GM19468 (cell line): ENCODE measurements around the gene ACO1.

ENCODE experiments used
- ATAC-seq: cut with Tn5 transposase; IDR thresholded peaks from one replicate; pipeline ENCODE4 v1.9.1; 2021; ENCODE audit warnings: mild to moderate bottlenecking, moderate library complexity, moderate number of reproducible peaks; ENCODE audit not compliant: unreplicated experiment; ENCODE audit errors: extremely low read depth

The ACO1 gene

GRCh38 chr9:32413424-32413823 lies 29.0 kb downstream of the ACO1 start:
- ATAC-seq = no peak

GRCh38 chr9:32414856-32415255 lies 30.4 kb downstream of the ACO1 start:
- no peak for ATAC-seq

- ATAC-seq = no peak
Observed at GRCh38 chr9:32419921-32420320, 35.5 kb downstream of the ACO1 start.

GRCh38 chr9:32422237-32422806 lies 37.9 kb downstream of the ACO1 start:
- no peak for ATAC-seq

- no peak for ATAC-seq
Observed at GRCh38 chr9:32423371-32423770, 38.9 kb downstream of the ACO1 start.

GRCh38 chr9:32424616-32425015 lies 40.2 kb downstream of the ACO1 start:
- no peak for ATAC-seq

GRCh38 chr9:32426278-32426939 lies 42.0 kb downstream of the ACO1 start:
- ATAC-seq = peak; percentile 26

GRCh38 chr9:32427111-32427873 lies 42.8 kb downstream of the ACO1 start:
- no peak for ATAC-seq

- ATAC-seq = no peak
Observed at GRCh38 chr9:32430720-32431119, 46.3 kb downstream of the ACO1 start.

GRCh38 chr9:32431196-32431595 lies 46.8 kb downstream of the ACO1 start:
- ATAC-seq = no peak

- no peak for ATAC-seq
Observed at GRCh38 chr9:32431940-32432555, 47.6 kb downstream of the ACO1 start.

GRCh38 chr9:32434892-32435291 lies 50.4 kb downstream of the ACO1 start:
- no peak for ATAC-seq

- no peak for ATAC-seq
Observed at GRCh38 chr9:32441678-32442077, 57.2 kb downstream of the ACO1 start.

GRCh38 chr9:32442433-32442832 lies 58.0 kb downstream of the ACO1 start:
- ATAC-seq = no peak

- ATAC-seq = no peak
Observed at GRCh38 chr9:32449969-32450368, 65.5 kb downstream of the ACO1 start.

- no peak for ATAC-seq
Observed at GRCh38 chr9:32454280-32454679, 69.8 kb downstream of the ACO1 start.

GRCh38 chr9:32455738-32456137 lies 71.3 kb downstream of the ACO1 start:
- ATAC-seq = no peak

GRCh38 chr9:32456564-32456963 lies 72.1 kb downstream of the ACO1 start:
- ATAC-seq = no peak

- ATAC-seq = no peak
Observed at GRCh38 chr9:32463500-32464293, 79.3 kb downstream of the ACO1 start.

GRCh38 chr9:32468740-32469139 lies 84.3 kb downstream of the ACO1 start:
- no peak for ATAC-seq
